K562 (cell line): ENCODE results near the gene CDC42EP3. TPM values are rescaled to one million over a fixed set of nuclear protein-coding genes. Genes with fewer than 3 reads are reported as not detected.

Source experiments
- ATAC-seq: fragments of 200-7000 bp; cut with Tn5 transposase; 3 replicates; pipeline ENCODE4 v1.9.1; 2020; ENCODE audit warnings: moderate library complexity
- BruUV-seq: library from RNA; stranded (reverse); fragments of 400-500 nt; replicated peaks from 2 replicates; lab custom pipeline; 2021; lab: Mats Ljungman, UMichigan
- CTCF ChIA-PET: fragments of 300-600 bp; formaldehyde crosslinking; extraction: SDS; loops from one replicate; lab custom pipeline; 2021; ENCODE audit warnings: low intra/inter-chr PET ratio; lab: Yijun Ruan, JAX
- POLR2A ChIA-PET: fragments of 300-600, 350-650 bp; sonication (Branson Sonifier 250); formaldehyde crosslinking; extraction: SDS; loops from one replicate; lab custom pipeline; 2021; ENCODE audit warnings: antibody characterized with exemption, inconsistent platforms; lab: Yijun Ruan, JAX
- DNase-seq, 4 experiments: peaks; one replicate each; pipeline versions ENCODE4 v3.0.0 to v3.0.0-alpha.2; 2011 to 2018; ENCODE audit warnings: low spot score in 3 of 4, mixed read lengths in 3 of 4; ENCODE audit errors: extremely low read depth in 1 of 4
- FAIRE-seq: peaks from 2 replicates; lab custom pipeline; 2011; peaks lifted over from hg19 to GRCh38; lab: Jason Lieb, UNC
- H2AFZ ChIP-seq: 2 replicates; pipeline ENCODE4 v1.6.0; 2011; ENCODE audit warnings: low read depth, low read length, control low read depth, inconsistent platforms
- H3K27ac ChIP-seq: fragments of 200-600 bp; 3 replicates; pipeline ENCODE4 v1.8.0; 2011; ENCODE audit warnings: low read depth, mild to moderate bottlenecking, control low read depth, inconsistent platforms, low read length, moderate library complexity, mixed read lengths; ENCODE audit errors: extremely low read depth
- H3K27me3 ChIP-seq, 2 experiments: fragments of 300-600 bp in 1 of 2; 2 replicates in 1 of 2; 3 replicates in 1 of 2; pipeline versions ENCODE4 v1.6.0 to v1.8.0; 2011; ENCODE audit warnings: inconsistent platforms in 2 of 2, low read length in 2 of 2, mild to moderate bottlenecking in 1 of 2, mixed read lengths in 1 of 2, moderate library complexity in 1 of 2; ENCODE audit not compliant: control insufficient read depth in 2 of 2, insufficient read depth in 2 of 2
- H3K36me3 ChIP-seq: fragments of 300-600 bp; 3 replicates; pipeline ENCODE4 v1.8.0; 2011; ENCODE audit warnings: mild to moderate bottlenecking, low read length, inconsistent platforms; ENCODE audit not compliant: control insufficient read depth, insufficient read depth
- H3K4me1 ChIP-seq, 2 experiments: fragments of 200-600 bp in 1 of 2; replicated peaks in 1 of 2; 2 replicates in 1 of 2; 3 replicates in 1 of 2; pipeline versions ENCODE4 v1.5.1 to v1.8.0; 2011; ENCODE audit warnings: inconsistent platforms in 2 of 2, low read length in 2 of 2, mild to moderate bottlenecking in 1 of 2, mixed read lengths in 1 of 2, moderate library complexity in 1 of 2; ENCODE audit not compliant: control insufficient read depth in 2 of 2, insufficient read depth in 2 of 2
- H3K4me2 ChIP-seq: 2 replicates; pipeline ENCODE4 v1.6.1; 2011; ENCODE audit warnings: low read length, control low read depth, inconsistent platforms, mixed read lengths; ENCODE audit not compliant: insufficient read depth
- H3K4me3 ChIP-seq: fragments of 200-600 bp; sonication (generic), shearing (Covaris generic); 2 replicates; pipeline ENCODE4 v1.5.1; 2016; ENCODE audit warnings: control low read depth, inconsistent platforms
- H3K79me2 ChIP-seq: fragments of 200-600 bp; 3 replicates; pipeline ENCODE4 v1.8.0; 2011; ENCODE audit warnings: low read length, inconsistent platforms; ENCODE audit not compliant: control insufficient read depth, insufficient read depth
- H3K9ac ChIP-seq, 2 experiments: 2 replicates each; pipeline versions ENCODE4 v1.6.0 to v1.6.1; 2011; ENCODE audit warnings: low read depth in 2 of 2, low read length in 2 of 2, control low read depth in 1 of 2, inconsistent platforms in 1 of 2, mild to moderate bottlenecking in 1 of 2, mixed read lengths in 1 of 2; ENCODE audit not compliant: insufficient read depth in 1 of 2
- H3K9me1 ChIP-seq: one replicate; pipeline ENCODE4 v1.6.0; 2011; ENCODE audit warnings: inconsistent platforms, mild to moderate bottlenecking, low read length, moderate library complexity; ENCODE audit not compliant: control insufficient read depth, insufficient read depth
- H3K9me3 ChIP-seq: replicated peaks from 2 replicates; pipeline ENCODE4 v1.5.1; 2011; ENCODE audit warnings: low read depth, low read length, inconsistent platforms; ENCODE audit not compliant: control insufficient read depth, insufficient read depth
- H4K20me1 ChIP-seq: replicated peaks from 2 replicates; pipeline ENCODE4 v1.6.1; 2011; ENCODE audit warnings: low read length, inconsistent platforms, mixed read lengths; ENCODE audit not compliant: control insufficient read depth, insufficient read depth
- ARID2 ChIP-seq: fragments of 450-650 bp; IDR thresholded peaks from 2 replicates; pipeline ENCODE4 v1.6.1; 2017; ENCODE audit warnings: antibody characterized with exemption, mild to moderate bottlenecking
- CEBPG ChIP-seq, 3 experiments: fragments of 200-800 bp in 1 of 3; sonication (Bioruptor generic) in 1 of 3; sonication (generic) in 1 of 3; formaldehyde crosslinking in 1 of 3; IDR thresholded peaks in 2 of 3; conservative IDR thresholded peaks in 1 of 3; 2 replicates each; pipeline versions ENCODE4 v1.6.1 to v1.8.0; 2016 to 2022; ENCODE audit warnings: missing compliant biosample characterization in 2 of 3, missing genetic modification characterization in 2 of 3, mild to moderate bottlenecking in 1 of 3, missing genetic modification reagents in 1 of 3
- DLX4 ChIP-seq: fragments of 250-450 bp; sonication (Bioruptor Pico); IDR thresholded peaks from 2 replicates; pipeline ENCODE4 v1.6.1; 2021; ENCODE audit warnings: mild to moderate bottlenecking
- FOXO4 ChIP-seq: fragments of 450-650 bp; formaldehyde crosslinking; IDR thresholded peaks from 2 replicates; pipeline ENCODE4 v1.4.0; 2020; ENCODE audit warnings: mild to moderate bottlenecking, moderate library complexity
- FUS ChIP-seq: fragments of 200-400 bp; formaldehyde crosslinking; optimal IDR thresholded peaks from 2 replicates; pipeline ENCODE3; 2017; ENCODE audit warnings: low read depth, low read length
- MYBL2 ChIP-seq, 2 experiments: fragments of 450-650 bp in 1 of 2; sonication (generic) in 1 of 2; formaldehyde crosslinking in 1 of 2; IDR thresholded peaks; 2 replicates each; pipeline versions ENCODE4 v1.6.1 to v1.8.1; 2017 to 2022; ENCODE audit warnings: borderline replicate concordance in 1 of 2, inconsistent platforms in 1 of 2, low read depth in 1 of 2, mild to moderate bottlenecking in 1 of 2, missing genetic modification reagents in 1 of 2, moderate library complexity in 1 of 2
- NONO ChIP-seq, 2 experiments: fragments of 200-400 bp in 1 of 2; fragments of 450-650 bp in 1 of 2; formaldehyde crosslinking in 1 of 2; IDR thresholded peaks; 2 replicates each; pipeline ENCODE4 v1.6.1; 2017; ENCODE audit warnings: low read depth in 2 of 2, mild to moderate bottlenecking in 2 of 2, moderate library complexity in 2 of 2, low read length in 1 of 2
- PKNOX1 ChIP-seq: fragments of 450-650 bp; IDR thresholded peaks from 2 replicates; pipeline ENCODE4 v1.6.1; 2016
- RFX1 ChIP-seq: fragments of 450-650 bp; IDR thresholded peaks from 2 replicates; pipeline ENCODE4 v1.6.1; 2016; ENCODE audit warnings: mild to moderate bottlenecking, moderate library complexity
- SIN3B ChIP-seq: fragments of 450-650 bp; IDR thresholded peaks from 2 replicates; pipeline ENCODE4 v1.6.1; 2017; ENCODE audit warnings: low read depth, mild to moderate bottlenecking, moderate library complexity
- SUPT5H ChIP-seq: fragments of 450-650 bp; IDR thresholded peaks from 2 replicates; pipeline ENCODE4 v1.6.1; 2016
- ZNF584 ChIP-seq: fragments of 200-800 bp; sonication (Bioruptor generic); IDR thresholded peaks from 2 replicates; pipeline ENCODE4 v1.6.1; 2016; ENCODE audit warnings: low read depth, mild to moderate bottlenecking, missing genetic modification characterization, missing compliant biosample characterization
- WGBS: fragments of 100-300 bp; shearing (Covaris generic); methylation state at CpG from one replicate; pipeline ENCODE4 v1.1.6; 2016; ENCODE audit warnings: low coverage, mixed read lengths; ENCODE audit not compliant: insufficient coverage; ENCODE audit errors: missing lambda C conversion rate; 5-methylcytosine and 5-hydroxymethylcytosine counted together
- in situ Hi-C: fragments of 300-500 bp; cut with MboI; formaldehyde crosslinking; loops from 4 replicates; pipeline ENCODE4 v1.15.0; 2018; ENCODE audit warnings: inconsistent platforms, mixed read lengths
- intact Hi-C: fragments of 100-400 bp; cut with micrococcal nuclease; formaldehyde crosslinking; loops from 2 replicates; pipeline ENCODE4 v1.14.2; 2022
- polyA plus RNA-seq, 8 experiments: library from polyadenylated mRNA; depleted of rRNA in 4 of 8; stranded (reverse) in 5 of 8; unstranded in 3 of 8; fragments of >200 nt; fragmentation: Nextera tagmentation in 2 of 8; fragmentation: Illumina TruSeq in 1 of 8; extraction: Ambion mirVana in 2 of 8; extraction: Trizol in 1 of 8; gene quantifications; 2 replicates each; pipeline versions ENCODE4 v1.2.1 to v1.2.3, GENCODE V29; 2011 to 2014; ENCODE audit warnings: inconsistent platforms in 1 of 8, missing spikeins in 1 of 8
- total RNA-seq, 7 experiments: library from RNA; depleted of rRNA in 6 of 7; stranded (reverse); fragments of >200 nt in 6 of 7; fragmentation: Illumina TruSeq in 2 of 7; extraction: Trizol in 2 of 7; gene quantifications; 2 replicates each; pipeline versions ENCODE4 v1.2.1 to v1.2.3, GENCODE V29; 2011 to 2021; ENCODE audit warnings: low replicate concordance in 1 of 7

CDC42EP3 gene
- total and polyA plus RNA-seq, 9 of the 15 experiments (the other 6 are each of a cell fraction or from before 2014, with no cell fraction given): 0.72 to 6.4 (median 2.0) TPM

- WGBS: 43% methylated on average over 5 of the region's 7 CpGs
- Histone ChIP-seq H3K4me2 (no peak overlapping the region), H3K27me3 (no peaks in the 10 kb centered on the region), H3K9me3 (no peaks in the 10 kb centered on the region), H3K36me3 (no peaks in the 10 kb centered on the region), H4K20me1 (no peaks in the 10 kb centered on the region), H3K9me1 (no peaks in the 10 kb centered on the region), H3K79me2 (no peaks in the 10 kb centered on the region), H3K4me1 (peaks cover 0 to 7% of the 10 kb centered on the region in 2 experiments; a peak in 2 of 5 replicates), H2AFZ (no peak overlapping the region), H3K27ac (no peak overlapping the region), H3K4me3 (no peak overlapping the region), H3K9ac (no peak overlapping the region)
- in situ Hi-C loops (no loop called here), intact Hi-C loops (no loop called here)
- FAIRE-seq (no peak), ATAC-seq (no peak), DNase-seq (no peak)
- no peak for TF ChIP-seq DLX4 (CRISPR knock-in tag)
- TF ChIP-seq RFX1: peak; percentile 32; the same call in 1 of the 2 replicates
- ChIA-PET POLR2A (no interaction called here), CTCF (no interaction called here)
- BruUV-seq: no TSS peak
Observed at GRCh38 chr2:37614061-37614738, 57.2 kb downstream of the CDC42EP3 start.

GRCh38 chr2:37612382-37612781 lies 59.1 kb downstream of the CDC42EP3 start:
- CTCF ChIA-PET: no interaction called here
- Histone ChIP-seq H2AFZ (no peak overlapping the region), H3K4me2 (no peak overlapping the region), H3K9ac (no peak overlapping the region), H3K27ac (no peak overlapping the region), H4K20me1 (no peaks in the 10 kb centered on the region), H3K4me1 (peaks cover 0 to 7% of the 10 kb centered on the region in 2 experiments; a peak in 2 of 5 replicates), H3K4me3 (no peak overlapping the region), H3K79me2 (no peaks in the 10 kb centered on the region), H3K27me3 (no peaks in the 10 kb centered on the region), H3K9me1 (no peaks in the 10 kb centered on the region), H3K36me3 (no peaks in the 10 kb centered on the region), H3K9me3 (no peaks in the 10 kb centered on the region)
- WGBS: 35% methylated on average over 4 of the region's 4 CpGs
- BruUV-seq: no TSS peak
- intact Hi-C loops (no loop called here), in situ Hi-C loops (no loop called here)
- DNase-seq (no peak), ATAC-seq (no peak), FAIRE-seq (no peak)
- POLR2A ChIA-PET: no interaction called here
- TF ChIP-seq ARID2 (no peak), FUS (no peak), ZNF584 (CRISPR knock-in tag) (no peak), FOXO4 (CRISPR knock-in tag) (no peak), SIN3B (no peak), NONO (IDR thresholded peaks at IDR 0.05; ENCODE audit: low read depth in 2 of 2, low read length in 1 of 2) (no peak), SUPT5H (no peak), PKNOX1 (no peak), MYBL2 (IDR thresholded peaks at IDR 0.05; ENCODE audit: low read depth) (no peak), MYBL2 (CRISPR knock-in tag; IDR thresholded peaks at IDR 0.05; ENCODE audit: borderline replicate concordance) (no peak), CEBPG (CRISPR knock-in tag; IDR thresholded peaks at IDR 0.05) (no peak), CEBPG (tag; conservative IDR thresholded peaks at IDR 0.05 in 1 of 2, IDR thresholded peaks at IDR 0.05 in 1 of 2) (no peak)
